H9 (cell line): Measurements from ENCODE around the gene PARD3. TPM values are rescaled to one million over a fixed set of nuclear protein-coding genes. Genes with fewer than 3 reads are reported as not detected.
A peak's percentile ranks its signal among the peaks of the same experiment; 100 is the strongest.

Source experiments
- DNase-seq: peaks from one replicate; pipeline ENCODE4 v3.0.0-alpha.2; 2017
- H2AFZ ChIP-seq: one replicate; pipeline ENCODE4 v1.6.1; 2013; ENCODE audit warnings: mild to moderate bottlenecking, low read length, control low read depth, moderate library complexity
- H2AK5ac ChIP-seq: 2 replicates; pipeline ENCODE4 v1.6.1; 2013; ENCODE audit warnings: low read length, control low read depth, mixed read lengths; ENCODE audit not compliant: insufficient read length
- H2BK120ac ChIP-seq: one replicate; pipeline ENCODE4 v1.6.1; 2013; ENCODE audit warnings: low read depth, mild to moderate bottlenecking, low read length, control low read depth, inconsistent platforms; ENCODE audit not compliant: poor library complexity, severe bottlenecking
- H2BK12ac ChIP-seq: 2 replicates; pipeline ENCODE4 v1.6.1; 2013; ENCODE audit warnings: low read length, control low read depth, mixed read lengths, low read depth; ENCODE audit not compliant: insufficient read length
- H2BK15ac ChIP-seq: 2 replicates; pipeline ENCODE4 v1.6.1; 2013; ENCODE audit warnings: low read depth, low read length, control low read depth
- H2BK20ac ChIP-seq: one replicate; pipeline ENCODE4 v1.6.1; 2013; ENCODE audit warnings: low read depth, mild to moderate bottlenecking, low read length, control low read depth, inconsistent platforms; ENCODE audit not compliant: poor library complexity, severe bottlenecking
- H2BK5ac ChIP-seq: 2 replicates; pipeline ENCODE4 v1.6.1; 2013; ENCODE audit warnings: low read length, control low read depth, mixed read lengths; ENCODE audit not compliant: insufficient read length
- H3K14ac ChIP-seq: 2 replicates; pipeline ENCODE4 v1.6.1; 2013; ENCODE audit warnings: low read length, control low read depth; ENCODE audit not compliant: insufficient read depth
- H3K18ac ChIP-seq: 2 replicates; pipeline ENCODE4 v1.6.1; 2013; ENCODE audit warnings: low read depth, mild to moderate bottlenecking, mixed read lengths, low read length, control low read depth; ENCODE audit not compliant: insufficient read length
- H3K23ac ChIP-seq: 2 replicates; pipeline ENCODE4 v1.6.1; 2013; ENCODE audit warnings: low read length, control low read depth, mixed read lengths, low read depth; ENCODE audit not compliant: insufficient read length
- H3K23me2 ChIP-seq: 2 replicates; pipeline ENCODE4 v1.6.1; 2013; ENCODE audit warnings: low read depth, mild to moderate bottlenecking, mixed read lengths, low read length, control low read depth; ENCODE audit not compliant: insufficient read length, poor library complexity, severe bottlenecking
- H3K27ac ChIP-seq: 2 replicates; pipeline ENCODE4 v1.5.1; 2013; ENCODE audit warnings: low read length, control low read depth, mixed read lengths, low read depth; ENCODE audit not compliant: insufficient read length
- H3K27me3 ChIP-seq: 2 replicates; pipeline ENCODE4 v1.6.1; 2013; ENCODE audit warnings: low read length, control low read depth, inconsistent platforms; ENCODE audit not compliant: insufficient read depth
- H3K4ac ChIP-seq: 2 replicates; pipeline ENCODE4 v1.6.1; 2013; ENCODE audit warnings: low read depth, mild to moderate bottlenecking, control low read depth, inconsistent platforms, low read length, moderate library complexity
- H3K4me1 ChIP-seq: 2 replicates; pipeline ENCODE4 v1.6.1; 2013; ENCODE audit warnings: low read length, control low read depth, inconsistent platforms; ENCODE audit not compliant: insufficient read depth
- H3K4me2 ChIP-seq: 2 replicates; pipeline ENCODE4 v1.6.1; 2013; ENCODE audit warnings: low read length, control low read depth, mixed read lengths; ENCODE audit not compliant: insufficient read length, insufficient read depth
- H3K56ac ChIP-seq: 2 replicates; pipeline ENCODE4 v1.6.1; 2013; ENCODE audit warnings: low read depth, mild to moderate bottlenecking, mixed read lengths, low read length, control low read depth; ENCODE audit not compliant: insufficient read length
- H3K79me1 ChIP-seq: 2 replicates; pipeline ENCODE4 v1.6.1; 2013; ENCODE audit warnings: low read depth, mild to moderate bottlenecking, moderate library complexity, low read length, control low read depth, inconsistent platforms; ENCODE audit not compliant: insufficient read depth, poor library complexity, severe bottlenecking
- H3K79me2 ChIP-seq: 2 replicates; pipeline ENCODE4 v1.6.1; 2013; ENCODE audit warnings: low read length, control low read depth, inconsistent platforms; ENCODE audit not compliant: insufficient read depth
- H3K9ac ChIP-seq: 2 replicates; pipeline ENCODE4 v1.6.1; 2013; ENCODE audit warnings: low read length, control low read depth, mixed read lengths; ENCODE audit not compliant: insufficient read length; ENCODE audit errors: extremely low read depth
- H3K9me3 ChIP-seq: one replicate; pipeline ENCODE4 v1.6.1; 2013; ENCODE audit warnings: low read depth, low read length, inconsistent platforms; ENCODE audit not compliant: control insufficient read depth
- H3T11ph ChIP-seq: one replicate; pipeline ENCODE4 v1.6.1; 2013; ENCODE audit warnings: mild to moderate bottlenecking, low read length, control low read depth, inconsistent platforms
- H4K20me1 ChIP-seq: one replicate; pipeline ENCODE4 v1.6.1; 2013; ENCODE audit not compliant: control insufficient read depth, insufficient read length, insufficient read depth
- H4K5ac ChIP-seq: 2 replicates; pipeline ENCODE4 v1.6.1; 2013; ENCODE audit warnings: low read depth, mild to moderate bottlenecking, mixed read lengths, low read length, control low read depth; ENCODE audit not compliant: insufficient read length
- H4K8ac ChIP-seq: replicated peaks from 2 replicates; pipeline ENCODE4 v1.6.1; 2013; ENCODE audit warnings: low read length, control low read depth, mixed read lengths, low read depth; ENCODE audit not compliant: insufficient read length
- H4K91ac ChIP-seq: 2 replicates; pipeline ENCODE4 v1.6.1; 2013; ENCODE audit warnings: low read depth, mild to moderate bottlenecking, moderate library complexity, mixed read lengths, low read length, control low read depth; ENCODE audit not compliant: insufficient read length
- H3K27ac Mint-ChIP-seq, 3 experiments: 2 replicates in 2 of 3; 3 replicates in 1 of 3; pipeline ENCODE4 v1.8.0; 2020 to 2021; ENCODE audit warnings: mixed read lengths in 3 of 3, mild to moderate bottlenecking in 1 of 3, moderate library complexity in 1 of 3
- H3K27me3 Mint-ChIP-seq: 2 replicates; pipeline ENCODE4 v1.8.0; 2021; ENCODE audit warnings: low read depth, mild to moderate bottlenecking, moderate library complexity, mixed read lengths
- H3K36me3 Mint-ChIP-seq, 3 experiments: 2 replicates in 2 of 3; 3 replicates in 1 of 3; pipeline ENCODE4 v1.8.0; 2020 to 2021; ENCODE audit warnings: low read depth in 3 of 3, mixed read lengths in 3 of 3; ENCODE audit not compliant: insufficient read depth in 1 of 3
- H3K4me1 Mint-ChIP-seq, 2 experiments: 2 replicates each; pipeline ENCODE4 v1.8.0; 2020; ENCODE audit warnings: mixed read lengths in 2 of 2
- H3K4me3 Mint-ChIP-seq, 2 experiments: 2 replicates in 1 of 2; 3 replicates in 1 of 2; pipeline ENCODE4 v1.8.0; 2020 to 2021; ENCODE audit warnings: mild to moderate bottlenecking in 2 of 2, mixed read lengths in 2 of 2, moderate library complexity in 1 of 2
- H3K9me3 Mint-ChIP-seq, 2 experiments: 2 replicates in 1 of 2; 3 replicates in 1 of 2; pipeline ENCODE4 v1.8.0; 2020; ENCODE audit warnings: mild to moderate bottlenecking in 2 of 2, mixed read lengths in 2 of 2, moderate library complexity in 1 of 2
- CTCF ChIP-seq: fragments of 200-600 bp; sonication (generic); conservative IDR thresholded peaks from 3 replicates; pipeline ENCODE4 v1.8.0; 2021; ENCODE audit warnings: antibody characterized with exemption, mild to moderate bottlenecking
- WGBS: extraction: QIAGEN DNeasy Blood & Tissue Kit; methylation state at CpG from one replicate; pipeline ENCODE4 v1.1.7; 2013; ENCODE audit warnings: missing lambda C conversion rate, low lambda C conversion rate, mixed read lengths; ENCODE audit not compliant: insufficient read length; ENCODE audit errors: extremely low coverage; 5-methylcytosine and 5-hydroxymethylcytosine counted together
- total RNA-seq: library from RNA; stranded (reverse); gene quantifications from 2 replicates; pipeline ENCODE4 v1.2.1, GENCODE V29; 2021

Gene PARD3
- total RNA-seq, 1 experiment from 2014 or later = 44.7 TPM

- no peaks in the 10 kb centered on the region for H3K9me3 Mint-ChIP-seq
These were observed 3.7 kb downstream of the PARD3 start for GRCh38 chr10:34811126-34811967.

More at GRCh38 chr10:34811126-34811967, 3.7 kb downstream of the PARD3 start:
- Histone ChIP-seq H4K5ac (no peak overlapping the region), H2AK5ac (no peak overlapping the region), H3K4ac (no peak overlapping the region), H3K14ac (no peak overlapping the region), H3K79me1 (peaks cover 19% of the 10 kb centered on the region), H2BK15ac (no peak overlapping the region), H3K9me3 (no peaks in the 10 kb centered on the region), H3K4me1 (peaks cover 15% of the 10 kb centered on the region), H3K56ac (no peak overlapping the region), H2BK120ac (no peak overlapping the region), H3K9ac (no peak overlapping the region), H2BK5ac (no peak overlapping the region), H3K4me2 (no peak overlapping the region), H3K27ac (no peak overlapping the region), H4K20me1 (no peaks in the 10 kb centered on the region), H2AFZ (no peak overlapping the region), H3T11ph (no peak overlapping the region), H4K8ac (no peak overlapping the region), H3K23ac (no peak overlapping the region), H3K79me2 (peaks cover 42% of the 10 kb centered on the region; the same call in 1 of the 2 replicates), H3K23me2 (peaks cover 10% of the 10 kb centered on the region), H2BK20ac (no peak overlapping the region), H3K18ac (no peak overlapping the region), H2BK12ac (no peak overlapping the region), H3K27me3 (peaks cover 1% of the 10 kb centered on the region; the same call in 1 of the 2 replicates), H4K91ac (no peak overlapping the region)
- Mint-ChIP-seq H3K4me3 (peak overlapping the region in 1 of 2 experiments; percentile 15; a peak in 2 of 5 replicates), H3K27me3 (peaks cover 14% of the 10 kb centered on the region), H3K4me1 (peaks cover 58 to 59% of the 10 kb centered on the region in 2 experiments), H3K27ac (peak overlapping the region in 1 of 3 experiments; percentile 33; a peak in 1 of 7 replicates), H3K36me3 (no peaks in the 10 kb centered on the region)
- no peak for DNase-seq
- no peak for TF ChIP-seq CTCF
- no CpG with 5 or more reads among the region's 17 CpGs for WGBS
